GM11168 (cell line): Measurements from ENCODE around the gene SLC7A10.
"Not testable (repeated sequence)": the region's sequence is repeated elsewhere in the genome, so short reads cannot be mapped to it uniquely, and the experiment has no call there.

ENCODE experiments used
- in situ Hi-C: fragments of 300-500 bp; cut with MboI; formaldehyde crosslinking; loops from one replicate; pipeline ENCODE4 v1.12.0; 2022; ENCODE audit warnings: low sequenced_read_pairs; ENCODE audit not compliant: unreplicated experiment

Gene SLC7A10

GRCh38 chr19:33191092-33191491 lies 34.6 kb downstream of the SLC7A10 start:
- in situ Hi-C loops: not testable (repeated sequence)

- in situ Hi-C loops: no loop called here
Measured at GRCh38 chr19:33189453-33189852, 36.2 kb downstream of the SLC7A10 start.

DNA sequence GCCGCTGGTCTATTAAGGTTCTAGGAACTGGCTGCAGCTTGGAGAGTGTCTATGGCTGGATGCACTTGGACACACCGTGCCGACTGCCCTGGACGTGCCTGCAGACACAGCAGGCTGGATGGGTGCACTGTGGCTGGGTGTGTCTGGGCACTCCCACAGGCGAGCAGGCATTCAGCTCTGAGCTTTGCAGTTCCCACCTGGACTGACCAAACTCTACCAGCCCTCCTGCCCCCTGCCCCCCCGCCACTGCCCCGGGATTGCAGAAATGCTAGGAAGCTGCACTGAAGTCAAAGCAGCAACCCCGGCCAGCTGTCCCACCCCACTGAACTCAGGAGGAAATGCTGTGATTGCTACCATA lies 38.5 kb downstream of the SLC7A10 start:
- in situ Hi-C loops: no loop called here

DNA sequence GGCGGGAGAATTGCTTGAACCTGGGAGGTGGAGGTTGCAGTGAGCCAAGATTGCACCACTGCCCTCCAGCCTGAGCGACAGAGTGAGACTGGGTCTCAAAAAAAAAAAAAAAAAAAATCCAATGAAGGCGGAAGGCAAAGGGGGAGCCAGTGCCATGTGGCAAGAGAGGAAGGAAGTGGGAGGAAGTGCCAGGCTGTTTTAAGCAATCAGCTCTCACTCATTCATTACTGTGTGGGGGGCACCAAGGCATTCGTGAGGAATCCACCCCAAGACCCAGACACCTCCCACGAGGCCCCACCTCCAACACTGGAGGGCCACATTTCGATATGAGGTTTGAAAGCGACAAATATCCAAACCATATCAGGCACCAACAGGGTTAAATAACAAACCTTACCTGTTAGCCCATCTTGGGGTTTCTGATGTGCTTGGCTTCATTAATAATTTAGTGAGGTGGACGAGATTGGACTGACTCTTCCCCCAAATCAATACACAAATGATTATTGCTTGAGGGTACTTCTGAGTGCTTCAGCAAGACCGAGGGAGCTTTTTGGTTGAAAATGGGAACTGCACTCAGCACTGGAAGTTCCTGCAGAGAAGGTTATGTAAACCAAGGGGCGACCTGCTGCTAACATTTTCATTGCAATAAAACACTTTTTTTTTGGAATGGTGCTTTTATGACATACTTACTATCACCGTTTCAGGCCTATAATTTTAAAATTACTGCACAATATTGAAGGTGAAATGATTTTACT lies 39.0 kb downstream of the SLC7A10 start:
- in situ Hi-C loops: no loop called here

GRCh38 chr19:33177417-33177979 lies 48.2 kb downstream of the SLC7A10 start:
- in situ Hi-C loops: no loop called here

DNA sequence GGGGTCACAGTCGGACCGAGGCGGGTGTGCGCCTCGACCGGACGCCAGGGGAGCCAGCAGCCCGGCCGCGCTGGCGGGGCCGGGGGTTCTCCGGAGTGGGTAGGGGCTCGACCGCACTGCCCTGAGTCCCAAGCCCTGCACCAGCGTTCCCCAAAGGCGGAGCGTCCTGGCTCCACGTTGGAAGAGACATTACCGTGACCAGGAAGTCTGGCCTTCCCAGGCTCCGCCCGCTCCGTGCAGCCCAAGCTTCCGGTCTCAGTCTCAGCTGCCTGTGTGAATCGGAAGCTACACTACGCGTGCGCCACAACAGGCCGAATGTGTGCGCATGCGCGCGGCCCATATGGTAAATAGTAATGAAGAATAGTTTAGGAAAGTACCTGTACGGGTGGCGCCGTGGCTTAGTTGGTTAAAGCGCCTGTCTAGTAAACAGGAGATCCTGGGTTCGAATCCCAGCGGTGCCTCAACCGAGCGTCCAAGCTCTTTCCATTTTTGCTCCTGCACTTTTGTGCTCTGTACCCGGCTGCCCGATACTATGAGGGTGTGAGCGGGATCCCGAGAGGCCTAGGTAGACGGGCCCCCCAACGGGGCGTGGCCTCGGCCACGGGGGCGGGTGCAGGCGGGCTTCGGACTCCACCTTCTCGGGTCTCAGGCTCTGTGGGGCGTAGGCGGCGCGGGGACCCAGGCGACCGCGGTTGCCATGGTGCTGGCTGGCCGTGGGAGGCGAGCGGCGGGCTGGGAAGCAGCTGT lies 48.8 kb downstream of the SLC7A10 start:
- in situ Hi-C loops: no loop called here

DNA sequence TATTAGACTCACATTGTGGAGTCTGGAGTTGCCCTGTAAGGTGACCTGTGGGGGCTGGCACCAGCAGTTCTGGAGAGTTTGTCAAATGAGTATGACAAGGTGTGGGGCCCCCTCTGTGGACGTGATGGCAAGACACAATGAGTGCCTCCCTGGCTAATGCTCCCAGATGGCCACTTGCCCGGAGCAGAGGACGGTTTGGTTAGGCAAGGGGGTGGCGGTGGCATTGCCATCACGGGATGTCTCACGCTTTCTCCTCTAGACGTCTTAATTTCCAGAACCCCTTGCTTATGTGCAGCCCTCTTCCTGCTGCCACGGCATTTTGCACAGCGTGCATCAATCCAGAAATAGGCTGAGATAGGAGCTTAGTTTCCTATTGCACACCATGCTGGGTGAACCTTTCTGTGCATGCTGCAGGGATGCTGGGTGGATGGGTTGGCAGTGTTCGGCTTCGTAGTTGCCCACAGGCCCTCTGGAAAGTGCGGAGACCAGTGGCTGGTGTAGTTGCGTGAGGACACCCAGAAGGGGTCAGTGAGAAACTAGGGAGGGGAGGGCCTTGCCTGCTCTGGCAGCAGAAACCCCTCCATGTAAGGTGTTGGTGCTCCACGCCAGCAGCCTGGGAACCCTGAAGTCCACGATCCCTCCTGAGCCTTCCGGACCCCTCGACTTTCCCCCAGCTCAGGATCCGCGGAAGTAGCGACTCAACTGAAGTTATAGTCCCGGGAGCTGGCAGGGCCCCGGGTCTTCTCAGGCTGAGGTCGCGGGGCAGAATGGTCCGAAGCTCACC lies 49.6 kb downstream of the SLC7A10 start:
- in situ Hi-C loops: no loop called here

DNA sequence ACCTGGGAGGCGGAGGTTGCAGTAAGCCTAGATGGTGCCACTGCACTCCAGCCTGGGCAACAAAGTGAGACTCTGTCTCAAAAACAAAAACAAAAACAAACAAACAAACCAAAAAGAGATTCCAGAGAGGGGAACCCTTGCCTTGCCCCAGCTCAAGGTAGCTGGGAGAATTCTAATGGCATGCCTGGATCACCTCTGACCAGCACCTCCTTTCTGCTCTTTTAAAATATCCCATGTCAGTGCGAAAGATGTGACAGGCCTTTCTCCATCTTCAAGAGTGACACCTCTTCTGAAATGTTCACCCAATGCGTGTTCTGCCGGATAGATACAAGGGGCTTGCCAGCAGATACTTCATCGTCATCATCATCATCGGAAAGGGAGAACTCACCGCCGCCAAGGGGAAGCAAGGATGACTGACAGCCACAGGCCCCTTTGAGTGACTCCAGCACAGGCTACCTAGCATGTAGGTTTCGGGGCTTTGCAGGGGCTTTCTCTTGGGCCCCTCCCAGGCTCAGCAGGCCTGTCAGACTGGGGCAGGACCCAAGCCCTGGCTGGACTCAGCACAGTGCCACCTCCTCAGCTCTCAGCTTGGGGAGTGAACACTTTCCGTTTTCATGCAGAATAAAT lies 50.4 kb downstream of the SLC7A10 start:
- in situ Hi-C loops: no loop called here

- in situ Hi-C loops: no loop called here
Measured at GRCh38 chr19:33174186-33174585, 51.5 kb downstream of the SLC7A10 start.

DNA sequence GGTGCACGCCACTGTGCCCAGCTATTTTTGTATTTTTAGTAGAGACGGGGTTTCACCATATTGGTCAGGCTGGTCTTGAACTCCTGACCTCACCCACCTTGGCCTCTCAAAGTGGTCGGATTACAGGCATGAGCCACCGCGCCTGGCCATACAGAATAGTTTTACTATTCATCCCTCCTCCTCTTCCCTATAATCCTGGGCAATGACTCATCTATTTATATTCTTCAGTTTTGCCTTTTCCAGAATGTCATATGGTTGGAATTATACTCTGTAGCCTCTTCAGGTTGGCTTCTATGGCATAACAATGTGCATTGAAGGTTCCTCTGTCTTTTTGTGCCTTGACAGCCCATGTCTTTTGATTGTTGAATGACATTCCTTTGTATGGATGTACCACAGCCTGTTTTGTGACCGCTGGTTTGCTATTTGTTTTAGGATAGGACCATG lies 53.7 kb downstream of the SLC7A10 start:
- in situ Hi-C loops: no loop called here

GRCh38 chr19:33171222-33171795 lies 54.3 kb downstream of the SLC7A10 start:
- in situ Hi-C loops: no loop called here

GRCh38 chr19:33168528-33168927 lies 57.1 kb downstream of the SLC7A10 start:
- in situ Hi-C loops: no loop called here

GRCh38 chr19:33167438-33167837 lies 58.2 kb downstream of the SLC7A10 start:
- in situ Hi-C loops: no loop called here

GRCh38 chr19:33166037-33166436 lies 59.6 kb downstream of the SLC7A10 start:
- in situ Hi-C loops: not testable (repeated sequence)

GRCh38 chr19:33163481-33163880 lies 62.2 kb downstream of the SLC7A10 start:
- in situ Hi-C loops: no loop called here

DNA sequence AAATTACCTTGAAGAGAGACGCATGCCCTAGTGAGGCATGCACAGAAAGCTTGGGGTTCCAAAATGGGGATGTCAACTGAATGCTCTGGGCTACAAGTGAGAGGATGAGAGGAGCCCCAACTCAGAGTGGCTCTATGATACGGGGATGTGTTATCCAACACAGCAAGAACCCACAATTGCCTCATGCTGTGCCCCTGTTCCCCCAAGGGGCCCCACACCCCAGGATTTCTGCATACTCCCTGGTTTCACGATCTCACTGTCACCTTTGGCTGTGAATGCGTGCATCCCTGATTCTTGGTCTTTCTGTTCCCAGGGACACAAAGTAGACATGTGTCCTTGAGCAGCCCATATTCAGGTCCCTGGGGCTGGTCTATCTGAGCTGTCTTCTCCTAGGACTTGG lies 64.4 kb downstream of the SLC7A10 start:
- in situ Hi-C loops: no loop called here

DNA sequence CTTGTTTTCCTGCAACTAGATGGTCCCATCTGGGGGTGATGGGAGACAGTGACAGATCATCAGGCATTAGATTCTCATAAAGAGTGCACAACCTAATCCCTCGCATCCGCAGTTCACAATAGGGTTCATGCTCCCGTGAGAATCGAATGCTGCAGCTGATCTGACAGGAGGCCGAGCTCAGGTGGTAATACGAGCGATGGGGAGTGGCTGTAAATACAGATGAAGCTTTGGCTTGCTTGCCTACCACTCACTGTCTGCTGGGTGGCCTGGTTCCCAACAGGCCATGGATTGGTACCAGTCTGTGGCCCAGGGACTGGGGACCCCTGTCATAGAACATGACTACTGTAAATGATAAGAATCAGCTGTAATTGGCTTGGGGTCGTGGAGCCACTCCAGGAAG lies 65.8 kb downstream of the SLC7A10 start:
- in situ Hi-C loops: no loop called here

- in situ Hi-C loops: no loop called here
Measured at GRCh38 chr19:33159149-33159548, 66.5 kb downstream of the SLC7A10 start.
